Measurements from ENCODE around the gene LRP5. TPM values are rescaled to one million over a fixed set of nuclear protein-coding genes. Genes with fewer than 3 reads are reported as not detected.

The LRP5 gene
- total and polyA plus RNA-seq, 2 experiments from 2014 or later, result 43.9 to 54.3 TPM

- Histone ChIP-seq H4K20me1 (ENCODE audit: insufficient read depth, poor library complexity, severe bottlenecking) (peaks cover 40% of the 10 kb centered on the region), H3K9me2 (replicated peaks; ENCODE audit: insufficient read depth) (no peaks in the 10 kb centered on the region), H2AFZ (no peak overlapping the region), H3K4me3 (no peak overlapping the region), H3K9me3 (ENCODE audit: low read depth) (no peaks in the 10 kb centered on the region), H3K27me3 (no peaks in the 10 kb centered on the region), H3K79me2 (peaks cover 72% of the 10 kb centered on the region), H3K4me1 (ENCODE audit: insufficient read depth) (peaks cover 28% of the 10 kb centered on the region), H3K36me3 (replicated peaks; ENCODE audit: insufficient read depth, low read depth) (no peaks in the 10 kb centered on the region), H3K27ac (peak overlapping the region; percentile 93), H3K4me2 (peak overlapping the region; percentile 78)
- 63% methylated on average over 19 of the region's 19 CpGs for WGBS (ENCODE audit: low lambda C conversion rate, missing lambda C conversion rate)
- TF ChIP-seq EZH2phosphoT487 (IDR thresholded peaks at IDR 0.05; ENCODE audit: low read depth, severe bottlenecking, unreplicated experiment) (no peak), EZH2 (IDR thresholded peaks at IDR 0.05; ENCODE audit: borderline replicate concordance) (no peak), CTCF (IDR thresholded peaks at IDR 0.05; ENCODE audit: poor library complexity) (no peak)
- DNase-seq (ENCODE audit: low spot score), result peak; percentile 76
These were observed 3.0 kb downstream of the LRP5 start for GRCh38 chr11:68315171-68315920.

- H3K27me3 ChIP-seq, result no peaks in the 10 kb centered on the region
- peaks cover 24% of the 10 kb centered on the region for H3K4me1 ChIP-seq (ENCODE audit: insufficient read depth)
- H2AFZ ChIP-seq, result no peak overlapping the region
- no peak for DNase-seq (ENCODE audit: low spot score)
- 85% methylated on average over 13 of the region's 15 CpGs for WGBS (ENCODE audit: low lambda C conversion rate, missing lambda C conversion rate)
- no peak overlapping the region for H3K4me3 ChIP-seq
- H3K9me3 ChIP-seq (ENCODE audit: low read depth), result no peaks in the 10 kb centered on the region
- H3K79me2 ChIP-seq, result peaks cover 91% of the 10 kb centered on the region
- H3K36me3 ChIP-seq (replicated peaks; ENCODE audit: insufficient read depth, low read depth), result no peaks in the 10 kb centered on the region
- no peaks in the 10 kb centered on the region for H3K9me2 ChIP-seq (replicated peaks; ENCODE audit: insufficient read depth)
- H4K20me1 ChIP-seq (ENCODE audit: insufficient read depth, poor library complexity, severe bottlenecking), result peaks cover 55% of the 10 kb centered on the region
- H3K27ac ChIP-seq, result no peak overlapping the region
- no peak overlapping the region for H3K4me2 ChIP-seq
- TF ChIP-seq EZH2 (IDR thresholded peaks at IDR 0.05; ENCODE audit: borderline replicate concordance) (no peak), CTCF (IDR thresholded peaks at IDR 0.05; ENCODE audit: poor library complexity) (no peak), EZH2phosphoT487 (IDR thresholded peaks at IDR 0.05; ENCODE audit: low read depth, severe bottlenecking, unreplicated experiment) (no peak)
These were observed 4.9 kb downstream of the LRP5 start for GRCh38 chr11:68317147-68317785.

GRCh38 chr11:68321293-68322051 lies 9.1 kb downstream of the LRP5 start:
- Histone ChIP-seq H3K27ac (no peak overlapping the region), H3K9me3 (ENCODE audit: low read depth) (no peaks in the 10 kb centered on the region), H3K4me3 (no peak overlapping the region), H2AFZ (no peak overlapping the region), H3K4me1 (ENCODE audit: insufficient read depth) (peaks cover 15% of the 10 kb centered on the region), H3K4me2 (no peak overlapping the region), H3K36me3 (replicated peaks; ENCODE audit: insufficient read depth, low read depth) (no peaks in the 10 kb centered on the region), H3K9me2 (replicated peaks; ENCODE audit: insufficient read depth) (no peaks in the 10 kb centered on the region), H4K20me1 (ENCODE audit: insufficient read depth, poor library complexity, severe bottlenecking) (peaks cover 72% of the 10 kb centered on the region), H3K79me2 (peaks cover 100% of the 10 kb centered on the region), H3K27me3 (no peaks in the 10 kb centered on the region)
- 87% methylated on average over 16 of the region's 16 CpGs for WGBS (ENCODE audit: low lambda C conversion rate, missing lambda C conversion rate)
- DNase-seq (ENCODE audit: low spot score), result no peak
- TF ChIP-seq EZH2 (IDR thresholded peaks at IDR 0.05; ENCODE audit: borderline replicate concordance) (no peak), EZH2phosphoT487 (IDR thresholded peaks at IDR 0.05; ENCODE audit: low read depth, severe bottlenecking, unreplicated experiment) (no peak), CTCF (IDR thresholded peaks at IDR 0.05; ENCODE audit: poor library complexity) (no peak)
